Small intestine (tissue), 7 donors: ENCODE results near the gene ARHGEF16. TPM values are rescaled to one million over a fixed set of nuclear protein-coding genes. Genes with fewer than 3 reads are reported as not detected.

Experiments
- DNase-seq, 2 donors: peaks; one replicate each; pipeline versions ENCODE4 v3.0.0 to v3.0.0-alpha.2; 2013
- FAIRE-seq: peaks from 2 replicates; lab custom pipeline; 2012; peaks lifted over from hg19 to GRCh38; lab: Jason Lieb, UNC
- H3K27ac ChIP-seq, 3 donors: one replicate each; pipeline ENCODE4 v1.5.1; 2013; ENCODE audit warnings: low read length in 2 of 3, mild to moderate bottlenecking in 2 of 3, control low read depth in 1 of 3, inconsistent platforms in 1 of 3, low read depth in 1 of 3, moderate library complexity in 1 of 3
- H3K27me3 ChIP-seq, 3 donors: one replicate each; pipeline ENCODE4 v1.6.1; 2013; ENCODE audit warnings: low read length in 3 of 3, inconsistent platforms in 1 of 3; ENCODE audit not compliant: control insufficient read depth in 3 of 3, insufficient read depth in 3 of 3
- H3K36me3 ChIP-seq, 3 donors: one replicate each; pipeline ENCODE4 v1.6.1; 2013; ENCODE audit warnings: low read length in 3 of 3, inconsistent platforms in 1 of 3, low read depth in 1 of 3, mild to moderate bottlenecking in 1 of 3, moderate library complexity in 1 of 3; ENCODE audit not compliant: control insufficient read depth in 3 of 3, insufficient read depth in 2 of 3
- H3K4me1 ChIP-seq, 3 donors: one replicate each; pipeline ENCODE4 v1.6.1; 2013; ENCODE audit warnings: low read length in 2 of 3, inconsistent platforms in 1 of 3, low read depth in 1 of 3, mild to moderate bottlenecking in 1 of 3, moderate library complexity in 1 of 3; ENCODE audit not compliant: control insufficient read depth in 3 of 3, insufficient read depth in 2 of 3
- H3K4me3 ChIP-seq, 3 donors: one replicate each; pipeline ENCODE4 v1.5.1; 2013; ENCODE audit warnings: low read length in 3 of 3, control low read depth in 1 of 3, inconsistent platforms in 1 of 3, low read depth in 1 of 3, mild to moderate bottlenecking in 1 of 3, moderate library complexity in 1 of 3
- H3K9me3 ChIP-seq, 2 donors: one replicate each; pipeline ENCODE4 v1.6.1; 2013; ENCODE audit warnings: low read depth in 1 of 2, low read length in 1 of 2; ENCODE audit not compliant: control insufficient read depth in 2 of 2, insufficient read depth in 1 of 2
- WGBS, 3 donors: extraction: QIAGEN DNeasy Blood & Tissue Kit; methylation state at CpG; one replicate each; pipeline ENCODE4 v1.1.7; 2013; 5-methylcytosine and 5-hydroxymethylcytosine counted together
- polyA plus RNA-seq, 4 donors: library from polyadenylated mRNA; stranded (reverse) in 3 of 4; unstranded in 1 of 4; fragments of 200-250 nt in 3 of 4; fragments of 120-200 nt in 1 of 4; gene quantifications; one replicate each; pipeline versions ENCODE4 v1.2.1 to v1.2.3, GENCODE V29; 2013
- donor health status: healthy with polysubstance abuse.
- donor health status: control.
- donor health status: control.
- donor health status: Bipolar disorder and iron deficiency.
- donor health status: healthy.

ARHGEF16 gene
- polyA plus RNA-seq, 4 donors, result 31.0 to 121 (median 83.7) TPM

- Histone ChIP-seq H3K27ac (no peak overlapping the region), H3K9me3 (no peaks in the 10 kb centered on the region), H3K4me3 (no peak overlapping the region), H3K27me3 (no peaks in the 10 kb centered on the region), H3K36me3 (peaks cover 3 to 97% (median 12%) of the 10 kb centered on the region in 3 donors), H3K4me1 (peaks cover 0 to 16% (median 0%) of the 10 kb centered on the region in 3 donors)
- FAIRE-seq (no peak), DNase-seq (no peak)
- 93 to 94% (median 94%) methylated on average over 27 to 31 of the region's 31 CpGs for WGBS, 3 donors
Observed at GRCh38 chr1:3469104-3469848, 14.8 kb downstream of the ARHGEF16 start.

GRCh38 chr1:3469849-3470649, 15.6 kb downstream of the ARHGEF16 start:
- Histone ChIP-seq H3K4me3 (no peak overlapping the region), H3K27me3 (no peaks in the 10 kb centered on the region), H3K9me3 (no peaks in the 10 kb centered on the region), H3K36me3 (peaks cover 2 to 93% (median 12%) of the 10 kb centered on the region in 3 donors), H3K4me1 (peaks cover 0 to 16% (median 0%) of the 10 kb centered on the region in 3 donors), H3K27ac (no peak overlapping the region)
- FAIRE-seq, result no peak
- WGBS, 3 donors, result 84 to 88% (median 85%) methylated on average over 15 to 17 of the region's 17 CpGs
- no peak for DNase-seq

- H3K4me3 ChIP-seq, result no peak overlapping the region
- no peaks in the 10 kb centered on the region for H3K9me3 ChIP-seq
- FAIRE-seq, result no peak
- peak overlapping the region in 1 of 3 donors; percentile 44 for H3K27ac ChIP-seq
- H3K4me1 ChIP-seq, result peaks cover 0 to 16% (median 0%) of the 10 kb centered on the region in 3 donors
- no peaks in the 10 kb centered on the region for H3K27me3 ChIP-seq
- 83 to 88% (median 86%) methylated on average over 22 of the region's 22 CpGs for WGBS, 3 donors
- DNase-seq, result no peak
- H3K36me3 ChIP-seq, result peaks cover 2 to 89% (median 12%) of the 10 kb centered on the region in 3 donors
Observed at GRCh38 chr1:3470650-3471355, 16.3 kb downstream of the ARHGEF16 start.

GRCh38 chr1:3471356-3472087, 17.1 kb downstream of the ARHGEF16 start:
- Histone ChIP-seq H3K27ac (peak overlapping the region in 1 of 3 donors; percentile 44), H3K4me3 (no peak overlapping the region), H3K27me3 (no peaks in the 10 kb centered on the region), H3K9me3 (no peaks in the 10 kb centered on the region), H3K36me3 (peaks cover 2 to 89% (median 12%) of the 10 kb centered on the region in 3 donors), H3K4me1 (peaks cover 0 to 16% (median 0%) of the 10 kb centered on the region in 3 donors)
- DNase-seq (peak; percentile 20 to 69), FAIRE-seq (no peak)
- 49 to 69% (median 68%) methylated on average over 22 to 25 of the region's 25 CpGs for WGBS, 3 donors

GRCh38 chr1:3472088-3472850, 17.8 kb downstream of the ARHGEF16 start:
- Histone ChIP-seq H3K27ac (no peak overlapping the region), H3K9me3 (no peaks in the 10 kb centered on the region), H3K27me3 (no peaks in the 10 kb centered on the region), H3K4me3 (no peak overlapping the region), H3K4me1 (peaks cover 0 to 16% (median 0%) of the 10 kb centered on the region in 3 donors), H3K36me3 (peaks cover 2 to 83% (median 7%) of the 10 kb centered on the region in 3 donors)
- FAIRE-seq (no peak), DNase-seq (no peak)
- WGBS, 3 donors, result 75 to 78% (median 75%) methylated on average over 21 to 25 of the region's 25 CpGs

- Histone ChIP-seq H3K4me1 (peaks cover 0 to 16% (median 0%) of the 10 kb centered on the region in 3 donors), H3K36me3 (peaks cover 2 to 83% (median 7%) of the 10 kb centered on the region in 3 donors), H3K4me3 (no peak overlapping the region), H3K9me3 (no peaks in the 10 kb centered on the region), H3K27me3 (no peaks in the 10 kb centered on the region), H3K27ac (no peak overlapping the region)
- FAIRE-seq (no peak), DNase-seq (no peak)
- WGBS, 3 donors, result 87 to 92% (median 90%) methylated on average over 16 to 17 of the region's 17 CpGs
Observed at GRCh38 chr1:3472906-3473305, 18.4 kb downstream of the ARHGEF16 start.

- Histone ChIP-seq H3K27me3 (no peaks in the 10 kb centered on the region), H3K4me1 (peaks cover 0 to 16% (median 0%) of the 10 kb centered on the region in 3 donors), H3K4me3 (no peak overlapping the region), H3K9me3 (no peaks in the 10 kb centered on the region), H3K27ac (no peak overlapping the region), H3K36me3 (peaks cover 0 to 83% (median 7%) of the 10 kb centered on the region in 3 donors)
- no peak for DNase-seq
- FAIRE-seq, result no peak
- WGBS, 3 donors, result 78 to 86% (median 82%) methylated on average over 20 of the region's 20 CpGs
Observed at GRCh38 chr1:3473381-3473844, 18.9 kb downstream of the ARHGEF16 start.
